NCI-H1092 (cell line): Measurements from ENCODE around the gene OR10A3.
"Not testable (repeated sequence)": the region's sequence is repeated elsewhere in the genome, so short reads cannot be mapped to it uniquely, and the experiment has no call there.

Source experiments
- DNase-seq: peaks from one replicate; lab custom pipeline; 2025; lab: John Stamatoyannopoulos, UW

Gene OR10A3, protein sequence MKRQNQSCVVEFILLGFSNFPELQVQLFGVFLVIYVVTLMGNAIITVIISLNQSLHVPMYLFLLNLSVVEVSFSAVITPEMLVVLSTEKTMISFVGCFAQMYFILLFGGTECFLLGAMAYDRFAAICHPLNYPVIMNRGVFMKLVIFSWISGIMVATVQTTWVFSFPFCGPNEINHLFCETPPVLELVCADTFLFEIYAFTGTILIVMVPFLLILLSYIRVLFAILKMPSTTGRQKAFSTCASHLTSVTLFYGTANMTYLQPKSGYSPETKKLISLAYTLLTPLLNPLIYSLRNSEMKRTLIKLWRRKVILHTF

DNA sequence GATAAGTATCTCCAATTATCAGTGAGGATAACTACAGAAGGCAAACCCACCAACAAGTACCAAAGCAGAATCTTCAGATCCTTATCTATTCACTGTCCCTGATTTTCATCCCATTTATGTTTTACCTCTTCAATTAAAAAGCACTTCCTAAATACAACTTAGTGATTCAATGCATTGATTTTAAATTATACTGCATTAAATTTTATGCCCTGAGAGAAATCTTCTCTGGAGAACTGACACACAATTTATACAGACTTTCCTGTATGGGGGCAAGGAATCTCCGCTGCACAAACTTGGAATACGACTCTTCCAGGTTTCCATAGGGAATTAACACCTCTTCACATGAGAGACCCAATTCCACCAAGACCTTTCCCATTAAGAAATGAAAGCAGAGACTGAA is at the start of gene OR10A3:
OR10A3 (minus strand) TSS at position 101 of the 400 bp plus-strand sequence. CDS start 2,188 bp downstream, outside the sequence.
- DNase-seq, result no peak

DNA sequence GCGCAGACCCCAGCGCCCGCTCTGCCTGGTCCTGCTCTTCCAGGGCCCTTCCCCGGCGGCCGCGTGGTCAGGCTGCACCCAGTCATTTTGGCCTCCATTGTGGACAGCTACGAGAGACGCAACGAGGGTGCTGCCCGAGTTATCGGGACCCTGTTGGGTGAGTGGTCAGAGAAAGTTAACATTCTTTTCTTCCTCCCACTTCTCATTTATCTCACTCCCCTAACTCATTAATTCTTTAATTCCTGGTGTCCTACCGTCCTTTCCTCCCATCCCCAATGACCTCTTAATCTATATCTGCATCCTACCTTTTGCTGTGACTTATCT is 46.0 kb upstream of the OR10A3 start:
- not testable (repeated sequence) for DNase-seq

DNA sequence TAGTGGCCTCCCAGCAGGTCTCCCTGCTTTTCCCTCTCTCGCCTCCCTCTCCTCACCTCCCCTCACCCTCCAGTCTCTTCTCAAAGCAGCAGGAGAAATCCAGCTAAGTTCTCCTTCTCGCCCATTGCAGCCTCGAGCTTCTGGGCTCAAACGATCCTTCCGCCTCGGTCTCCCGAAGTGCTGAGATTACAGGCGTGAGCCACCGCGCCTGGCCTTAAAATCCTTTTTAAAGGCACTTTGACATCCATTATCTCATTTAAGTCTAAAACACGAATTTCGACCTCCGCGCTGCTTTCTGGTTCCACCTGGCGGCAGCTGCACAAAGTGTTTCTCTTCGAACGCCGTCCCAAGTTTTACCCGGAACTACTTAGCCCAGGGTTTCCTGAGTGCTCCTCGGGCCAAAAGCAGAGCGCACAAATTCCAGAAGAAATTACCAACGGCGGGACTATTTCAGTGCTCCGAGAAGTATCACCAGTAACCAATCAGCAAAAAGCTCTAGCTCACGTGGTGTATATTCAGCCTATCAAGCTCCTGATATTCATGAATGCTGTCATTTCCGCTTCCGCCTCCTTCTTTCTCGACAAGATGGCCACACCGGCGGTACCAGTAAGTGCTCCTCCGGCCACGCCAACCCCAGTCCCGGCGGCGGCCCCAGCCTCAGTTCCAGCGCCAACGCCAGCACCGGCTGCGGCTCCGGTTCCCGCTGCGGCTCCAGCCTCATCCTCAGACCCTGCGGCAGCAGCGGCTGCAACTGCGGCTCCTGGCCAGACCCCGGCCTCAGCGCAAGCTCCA is 45.5 kb upstream of the OR10A3 start, which contains the start of gene EIF3F:
EIF3F (plus strand) TSS at position 570 of the 792 bp plus-strand sequence; CDS start at position 586, 16 bp downstream.
- peak; percentile 99 for DNase-seq

DNA sequence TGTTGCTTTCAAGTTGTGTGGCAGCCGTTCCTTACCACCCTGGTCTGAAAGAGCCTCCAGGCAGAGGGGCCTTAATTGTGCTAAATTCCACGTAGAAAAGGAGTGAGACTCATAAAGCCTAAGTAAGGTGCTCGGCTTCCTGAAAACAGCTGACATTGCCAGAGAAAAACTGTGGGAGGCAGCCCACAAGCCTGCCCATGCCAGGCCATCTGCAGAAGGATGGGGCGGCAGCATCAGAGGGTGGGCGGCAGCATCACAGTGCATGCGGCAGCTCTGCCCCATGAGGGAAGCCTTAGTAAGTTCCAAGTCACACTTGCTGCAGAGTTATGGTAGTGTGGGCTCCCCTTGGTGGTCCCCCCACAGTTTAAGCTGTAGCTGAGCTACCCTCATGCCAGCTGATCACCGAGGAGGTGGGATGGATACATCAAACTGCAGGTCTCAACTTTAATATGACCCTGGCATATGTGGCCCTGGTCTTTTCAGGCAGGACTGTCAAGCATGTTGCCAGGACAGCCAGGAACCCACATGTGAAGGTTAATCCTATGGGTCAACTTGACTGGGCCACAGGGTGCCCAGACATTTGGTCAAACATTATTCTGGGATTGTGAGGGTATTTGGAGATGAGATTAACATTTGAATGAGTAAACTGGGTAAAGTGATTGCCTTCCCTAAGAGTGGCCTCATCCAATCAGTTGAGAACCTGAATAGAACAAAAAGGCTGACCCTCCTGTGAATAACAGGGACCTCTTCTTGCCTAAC is 42.5 kb upstream of the OR10A3 start:
- DNase-seq, result no peak

DNA sequence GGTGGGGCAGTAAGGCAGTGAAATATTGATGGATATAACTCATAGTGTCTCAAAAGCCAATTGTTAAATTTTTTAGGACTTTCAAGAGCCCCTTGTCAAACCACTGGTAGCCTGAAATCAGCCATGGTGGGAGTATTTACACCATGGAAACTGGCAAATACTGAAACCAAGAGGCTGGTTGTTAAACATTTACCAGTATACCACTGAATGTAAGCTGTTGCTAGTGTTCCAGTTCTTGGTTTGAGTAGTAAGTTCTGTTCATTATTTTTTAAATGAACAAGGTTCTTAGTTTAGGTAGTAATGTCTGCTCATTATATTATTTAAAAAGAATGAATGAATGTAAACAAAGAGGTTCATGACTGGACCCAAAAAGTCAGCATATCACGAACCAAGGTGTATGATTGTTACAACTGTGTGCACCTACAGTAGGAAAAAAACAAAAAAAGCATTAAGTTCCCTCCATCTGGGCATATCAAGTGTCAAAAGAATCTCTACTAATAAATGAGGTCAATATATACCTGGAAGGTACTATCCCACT is 41.1 kb upstream of the OR10A3 start:
- DNase-seq, result no peak

DNA sequence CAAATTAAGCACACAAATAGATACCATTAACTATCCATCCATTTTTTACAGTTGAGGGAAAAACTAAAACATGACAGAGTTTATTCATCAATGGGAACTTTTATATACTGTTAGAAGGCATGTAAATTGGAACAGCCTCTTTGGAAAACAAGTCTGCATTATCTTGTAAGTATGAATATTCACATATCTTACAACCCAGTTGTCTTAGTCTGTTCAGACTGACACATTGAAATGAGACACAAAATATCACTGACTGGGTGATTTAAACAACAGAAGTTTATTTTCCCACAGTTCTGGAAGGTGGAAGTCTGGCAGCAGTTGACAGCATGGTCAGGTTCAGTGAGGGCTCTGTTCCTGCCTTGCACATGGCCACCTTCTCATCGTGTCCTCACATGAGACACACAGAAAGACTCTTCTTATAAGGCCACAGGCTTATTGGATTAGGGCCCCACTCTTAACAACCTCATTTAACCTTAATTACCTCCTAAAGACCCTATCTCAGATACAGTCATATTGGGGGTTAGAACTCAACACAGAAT is 40.2 kb upstream of the OR10A3 start:
- DNase-seq, result no peak

DNA sequence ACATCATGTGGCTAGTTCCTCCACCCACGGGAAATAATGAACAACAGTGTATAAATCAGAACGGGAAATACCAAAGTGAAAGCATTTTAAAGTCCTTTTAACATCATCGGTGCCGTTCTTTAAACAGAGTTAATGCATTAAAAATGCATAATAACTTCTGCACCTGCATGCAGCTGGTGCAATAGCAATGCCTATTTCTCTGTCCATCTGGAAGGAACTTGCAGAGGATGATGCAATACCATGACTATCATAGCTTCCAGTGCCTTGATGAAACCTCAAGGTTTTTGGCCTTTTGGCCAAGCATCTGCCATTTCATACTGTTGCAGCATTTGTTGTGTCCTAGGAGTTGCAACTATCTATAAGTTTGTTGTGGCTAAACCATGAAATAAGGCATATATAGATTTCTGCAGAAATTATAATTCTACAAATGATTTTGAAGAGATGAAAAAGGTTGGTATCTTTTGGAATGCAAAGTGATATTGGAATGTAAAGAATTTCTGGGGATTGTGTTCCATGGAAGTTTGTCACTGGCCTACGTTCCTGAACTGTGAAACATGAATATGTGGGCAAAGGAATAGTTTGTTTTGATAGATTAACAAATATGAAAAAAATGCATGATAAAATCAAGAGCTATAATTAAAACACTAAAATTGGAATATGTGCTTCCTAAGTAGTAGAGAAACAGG is 35.9 kb upstream of the OR10A3 start:
- no peak for DNase-seq

DNA sequence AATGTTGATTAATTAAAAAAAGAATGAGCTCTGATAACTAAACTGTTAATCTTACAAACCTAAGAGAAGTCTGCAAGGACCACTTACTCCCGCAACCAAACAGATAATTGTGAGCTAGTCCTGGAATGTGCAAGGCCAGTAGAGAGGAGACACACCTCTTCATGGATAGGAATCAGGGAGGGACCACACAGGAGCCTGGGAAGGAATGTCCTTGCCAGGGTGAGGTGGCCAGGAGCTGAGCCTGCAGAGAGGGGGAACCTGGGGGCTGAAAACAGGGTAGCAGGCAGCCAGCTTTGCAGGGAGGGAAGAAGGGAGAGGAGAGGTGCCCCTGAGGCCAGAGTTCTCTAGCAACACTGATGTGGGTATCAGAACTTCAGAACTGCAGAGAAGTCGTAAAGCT is 33.2 kb upstream of the OR10A3 start:
- DNase-seq, result no peak

DNA sequence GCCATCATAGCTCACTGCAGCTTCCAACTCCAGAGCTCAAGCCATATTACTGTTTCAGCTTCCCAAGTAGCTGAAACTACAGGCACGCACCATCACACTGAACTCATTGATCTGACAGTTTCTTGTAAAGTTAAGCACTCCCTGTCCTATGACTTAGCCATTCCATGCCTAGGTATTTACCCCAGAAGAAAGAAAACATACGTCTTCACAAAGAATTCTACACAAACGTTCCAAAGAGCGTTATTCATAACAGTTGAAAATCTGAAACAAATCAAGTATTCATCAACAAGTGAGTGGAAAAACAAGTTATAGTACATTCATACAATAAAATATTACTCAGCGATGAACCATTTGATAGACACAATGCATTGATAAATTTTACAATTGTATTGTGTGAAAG is 31.5 kb upstream of the OR10A3 start:
- DNase-seq, result no peak

DNA sequence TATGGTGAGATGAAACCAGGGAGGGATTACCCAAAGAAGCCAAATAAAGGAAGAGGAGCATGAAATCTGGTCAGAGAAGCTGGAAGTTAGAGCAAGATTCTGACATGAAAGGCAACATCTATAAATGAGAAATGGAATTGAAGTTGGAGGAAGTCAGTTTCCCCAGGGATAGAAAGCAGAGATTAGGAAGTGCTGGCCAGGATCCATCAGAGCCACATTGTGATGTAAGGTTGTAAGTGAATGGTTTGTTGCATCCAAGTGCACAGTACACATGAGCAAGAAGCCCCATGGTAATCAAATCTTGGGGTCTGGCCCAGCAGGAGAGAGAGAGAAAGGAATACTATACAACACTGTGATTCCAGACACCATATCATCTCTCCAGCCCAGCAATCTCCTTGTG is 30.3 kb upstream of the OR10A3 start:
- DNase-seq, result no peak

DNA sequence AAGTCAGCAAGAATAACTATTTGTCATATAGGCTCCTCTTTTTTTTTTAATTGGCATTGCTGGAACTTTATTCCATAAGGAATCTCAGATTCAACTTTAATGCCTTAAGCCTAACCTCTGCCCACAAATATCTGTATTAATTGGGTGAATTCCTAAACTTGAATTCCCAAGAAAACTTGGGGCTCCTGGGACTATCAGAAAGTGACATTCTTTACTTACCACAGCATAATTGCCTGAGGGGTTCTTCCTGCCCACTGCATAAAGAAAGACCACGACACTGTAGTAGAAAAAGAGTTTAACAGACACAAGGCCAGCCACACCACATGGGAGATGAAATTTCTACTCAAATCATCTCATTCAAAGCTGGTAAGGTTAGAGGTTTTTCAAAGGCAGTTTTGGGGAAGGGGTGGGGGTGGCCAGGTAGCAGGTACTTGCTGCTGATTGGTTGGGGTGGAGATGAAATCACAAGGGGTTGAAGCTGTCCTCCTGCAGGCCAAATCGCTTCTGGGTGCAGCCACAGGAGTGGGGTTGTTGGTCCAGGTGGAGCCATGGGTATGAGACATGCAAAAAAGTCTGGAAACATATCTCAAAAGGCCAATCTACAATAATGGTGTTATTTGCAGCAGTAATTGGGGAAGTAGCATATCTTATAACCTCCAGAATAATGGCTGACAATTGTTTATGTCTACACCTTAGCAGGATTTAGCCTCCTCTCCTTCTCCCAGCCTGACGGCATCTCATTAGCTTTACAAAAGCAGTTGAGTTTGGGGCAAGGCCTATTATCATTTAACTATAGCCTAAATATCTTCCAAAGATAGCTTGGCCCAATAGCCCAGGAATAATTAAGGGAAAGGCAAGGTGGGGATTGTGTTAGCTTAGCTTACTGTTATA is 28.5 kb upstream of the OR10A3 start:
- no peak for DNase-seq

DNA sequence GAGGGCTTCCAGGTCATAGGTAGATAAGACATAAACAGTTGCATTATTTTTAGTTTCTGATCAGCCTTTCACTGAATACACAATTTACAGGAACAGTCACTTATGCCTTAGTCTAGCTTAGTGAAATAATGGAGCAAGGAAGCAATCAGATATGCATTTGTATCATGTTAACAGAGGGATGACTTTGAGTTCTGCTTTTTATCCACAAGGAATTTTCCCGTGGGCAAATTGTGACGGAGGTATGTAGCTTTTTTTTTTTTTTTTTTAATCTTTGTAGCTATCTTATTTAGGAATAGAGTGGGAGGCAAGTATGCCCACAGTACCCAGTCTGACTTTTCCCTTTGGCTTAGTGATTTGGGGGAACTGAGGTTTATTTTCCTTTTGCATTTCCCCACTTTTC is 27.2 kb upstream of the OR10A3 start:
- no peak for DNase-seq

DNA sequence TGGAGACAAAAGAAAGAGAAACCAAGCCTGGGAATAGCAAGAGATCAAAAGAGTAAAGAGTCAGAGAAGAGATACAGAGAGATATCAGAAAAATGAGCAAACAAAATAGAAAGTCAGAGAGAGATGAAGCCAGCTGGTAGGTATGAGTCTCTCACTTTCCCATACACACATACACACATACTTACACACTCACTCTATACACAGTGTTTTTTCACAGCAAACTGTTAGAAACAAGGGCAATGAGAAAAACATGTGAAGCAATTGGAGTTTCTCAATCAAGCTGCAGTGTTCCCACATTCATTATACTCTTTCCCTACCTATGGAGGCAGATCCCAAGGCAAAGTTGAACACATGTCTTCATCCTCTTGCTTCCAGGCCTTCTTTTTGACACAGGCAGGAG is 26.3 kb upstream of the OR10A3 start:
- DNase-seq, result no peak

DNA sequence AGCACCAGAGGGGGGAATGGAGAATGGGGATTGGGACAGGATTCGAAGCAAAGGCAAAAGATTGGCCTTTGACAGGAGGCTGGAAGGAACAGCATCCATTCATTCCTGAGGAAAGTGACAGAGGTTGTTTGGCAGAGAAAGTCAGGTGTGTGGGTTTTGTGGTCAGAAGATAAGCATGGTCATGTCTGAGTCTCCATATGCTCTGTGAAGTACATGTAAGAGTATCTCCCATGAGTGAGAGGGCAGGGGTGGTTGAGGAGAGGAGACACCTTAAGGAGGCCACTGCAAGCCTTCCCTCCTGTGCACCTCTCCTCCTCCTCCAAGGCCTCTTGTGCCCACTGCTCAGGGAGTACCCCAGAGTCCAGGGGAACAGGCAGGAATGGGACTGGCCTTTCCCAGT is 25.6 kb upstream of the OR10A3 start:
- DNase-seq, result no peak

DNA sequence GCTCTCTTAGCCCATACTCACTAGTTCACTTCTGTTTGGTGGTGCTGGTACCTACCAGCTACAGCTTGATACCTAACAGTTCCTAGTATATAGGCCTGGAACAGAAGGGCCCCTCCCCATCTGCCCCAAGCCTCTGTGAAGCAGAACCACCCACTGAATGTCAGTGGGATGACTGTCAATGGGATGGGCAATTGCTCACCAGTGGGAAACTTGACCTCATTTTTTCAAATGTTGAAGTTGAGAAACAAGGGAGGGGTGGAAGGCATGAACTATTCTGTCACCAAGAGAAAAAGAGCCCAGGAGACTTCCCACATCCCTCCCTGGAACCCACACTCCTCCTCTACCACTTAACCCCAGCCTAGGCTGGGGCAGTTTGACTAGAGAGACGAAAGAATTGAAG is 23.9 kb upstream of the OR10A3 start, which contains the start of gene NLRP10:
NLRP10 (minus strand) TSS at position 62 of the 400 bp plus-strand sequence. CDS start 1,952 bp downstream, outside the sequence.
- no peak for DNase-seq

DNA sequence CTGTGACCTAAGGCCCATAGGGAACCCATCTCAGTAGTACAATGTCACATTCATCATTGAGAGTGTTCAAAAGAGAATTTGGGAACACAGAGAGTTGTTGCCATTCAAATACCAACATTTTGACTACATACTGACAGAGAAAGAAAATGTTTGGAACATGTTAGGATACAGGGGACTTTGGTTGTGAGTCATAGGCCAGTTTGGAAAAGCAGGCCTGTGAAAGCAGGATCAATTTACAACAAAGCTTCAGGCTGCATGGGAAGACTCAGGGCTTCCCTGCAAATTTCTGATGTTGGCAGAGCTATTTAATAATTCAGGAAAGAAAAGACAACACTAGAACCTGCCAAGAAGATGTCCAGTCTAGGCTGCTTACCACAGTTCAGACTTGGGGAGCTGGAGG is 23.4 kb upstream of the OR10A3 start:
- no peak for DNase-seq

DNA sequence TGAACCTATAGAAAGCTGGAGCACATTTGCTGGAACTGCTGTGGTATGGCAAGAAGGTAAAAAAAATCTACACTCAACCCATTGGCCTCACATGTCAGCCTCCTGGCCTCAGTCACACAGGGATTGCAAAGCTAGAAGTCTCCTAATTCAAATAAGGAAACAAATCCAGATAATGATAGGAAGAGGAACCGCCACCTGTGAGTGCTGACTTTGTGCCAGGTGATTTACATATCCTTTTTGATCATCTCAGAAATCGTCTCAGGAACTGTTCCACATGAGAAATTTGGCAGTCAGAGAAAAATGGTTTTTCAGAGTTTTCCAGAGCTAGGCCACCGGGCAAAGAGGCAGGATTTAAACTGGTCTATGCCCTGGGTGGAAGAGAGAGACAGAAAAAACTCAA is 22.8 kb upstream of the OR10A3 start:
- DNase-seq, result no peak

DNA sequence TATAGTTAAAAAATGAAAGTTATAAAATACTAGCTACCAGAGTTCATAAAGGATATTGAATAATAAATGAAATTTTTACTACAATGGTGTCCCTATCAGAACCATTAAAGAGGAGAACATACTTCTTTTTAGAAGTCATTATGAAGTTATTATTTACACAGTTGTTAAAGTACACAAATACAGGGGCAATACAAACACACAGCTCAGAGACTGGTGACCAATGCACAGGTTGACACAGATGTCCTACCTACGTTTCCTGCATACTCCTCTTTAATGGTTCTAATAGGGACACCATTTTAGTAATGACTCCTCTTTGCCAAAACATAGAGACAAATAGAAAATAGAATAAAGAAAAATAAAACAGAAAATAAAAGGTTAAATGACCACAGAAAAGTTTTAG is 13.7 kb upstream of the OR10A3 start:
- DNase-seq, result no peak

DNA sequence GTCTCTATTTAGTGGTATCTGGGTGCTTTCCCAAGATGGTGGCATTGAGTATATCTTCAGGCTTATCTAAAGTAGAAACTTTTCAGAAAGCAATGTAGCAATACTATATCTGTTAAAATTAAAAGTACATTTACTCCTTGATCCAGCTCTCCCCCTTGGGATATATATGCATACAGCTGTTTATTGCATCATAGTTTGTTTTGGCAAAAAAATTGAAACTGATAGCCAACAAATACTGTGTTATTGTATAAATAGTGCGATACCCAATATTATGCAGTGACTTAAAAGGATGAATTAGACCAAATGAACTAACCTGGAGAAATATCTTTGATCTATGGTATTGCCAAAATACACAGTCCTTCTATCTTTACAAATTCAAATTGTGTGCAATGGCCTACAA is 8.4 kb upstream of the OR10A3 start:
- DNase-seq, result no peak

DNA sequence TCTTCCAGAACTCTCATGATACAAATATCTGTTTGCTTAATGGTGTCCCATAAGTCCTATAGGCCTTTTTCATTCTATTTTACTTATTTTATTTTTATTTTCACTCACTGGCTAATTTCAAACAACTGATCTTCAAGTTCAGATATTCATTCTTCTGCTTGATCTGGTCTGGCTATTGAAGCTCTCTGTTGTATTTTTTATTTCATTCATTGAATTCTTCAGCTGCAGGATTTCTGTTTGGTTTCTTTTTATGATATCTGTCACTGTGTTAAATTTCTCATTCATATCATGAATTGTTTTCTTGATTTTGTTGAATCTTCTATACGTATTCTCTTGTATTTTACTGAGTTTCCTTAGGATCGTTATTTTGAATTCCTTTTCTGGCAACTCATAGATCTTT is 2.6 kb upstream of the OR10A3 start:
- DNase-seq, result no peak

DNA sequence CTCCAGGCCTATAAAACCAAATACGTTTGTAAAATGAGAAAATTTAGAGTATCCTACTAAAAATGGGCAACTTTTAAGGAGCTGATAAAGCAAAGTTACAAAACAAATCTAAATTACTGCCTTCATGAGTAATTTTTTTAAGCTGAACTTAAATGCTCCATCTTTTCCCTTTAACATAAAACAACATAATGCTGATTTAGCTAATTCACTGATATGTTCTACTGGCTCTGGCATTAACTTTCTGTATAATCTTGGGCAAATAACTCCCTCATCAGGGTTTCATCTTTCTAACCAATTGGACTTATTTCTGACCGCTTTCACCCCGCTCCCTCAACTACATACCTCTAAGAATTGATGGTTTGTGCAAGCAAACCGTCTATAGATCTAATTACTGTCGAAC is 362 bp downstream of the OR10A3 start:
- no peak for DNase-seq
